ENCODE results near the gene CDH13. TPM values are rescaled to one million over a fixed set of nuclear protein-coding genes. Genes with fewer than 3 reads are reported as not detected.

The CDH13 gene
- total and polyA plus RNA-seq, 7 donors, result 6.1 to 30.7 (median 22.8) TPM

GRCh38 chr16:82715833-82716232, 89.1 kb downstream of the CDH13 start:
- Histone ChIP-seq H3K9me3 (no peaks in the 10 kb centered on the region), H3K36me3 (ENCODE audit: insufficient read depth in 1 of 2, low read depth in 1 of 2) (no peaks in the 10 kb centered on the region), H3K4me3 (peak overlapping the region; percentile 19), H3K27me3 (ENCODE audit: insufficient read depth in 3 of 3, low read length in 2 of 3) (no peaks in the 10 kb centered on the region), H3K27ac (peak overlapping the region; percentile 70), H3K4me1 (peaks cover 33% of the 10 kb centered on the region)
- intact Hi-C loops (cut with DNase I), result loop anchor here in 1 of 2 donors (5.0 kb wide), 1 partner anchor 79 kb away; no protein-coding TSS in a partner anchor
- TF ChIP-seq, protein P1, sequence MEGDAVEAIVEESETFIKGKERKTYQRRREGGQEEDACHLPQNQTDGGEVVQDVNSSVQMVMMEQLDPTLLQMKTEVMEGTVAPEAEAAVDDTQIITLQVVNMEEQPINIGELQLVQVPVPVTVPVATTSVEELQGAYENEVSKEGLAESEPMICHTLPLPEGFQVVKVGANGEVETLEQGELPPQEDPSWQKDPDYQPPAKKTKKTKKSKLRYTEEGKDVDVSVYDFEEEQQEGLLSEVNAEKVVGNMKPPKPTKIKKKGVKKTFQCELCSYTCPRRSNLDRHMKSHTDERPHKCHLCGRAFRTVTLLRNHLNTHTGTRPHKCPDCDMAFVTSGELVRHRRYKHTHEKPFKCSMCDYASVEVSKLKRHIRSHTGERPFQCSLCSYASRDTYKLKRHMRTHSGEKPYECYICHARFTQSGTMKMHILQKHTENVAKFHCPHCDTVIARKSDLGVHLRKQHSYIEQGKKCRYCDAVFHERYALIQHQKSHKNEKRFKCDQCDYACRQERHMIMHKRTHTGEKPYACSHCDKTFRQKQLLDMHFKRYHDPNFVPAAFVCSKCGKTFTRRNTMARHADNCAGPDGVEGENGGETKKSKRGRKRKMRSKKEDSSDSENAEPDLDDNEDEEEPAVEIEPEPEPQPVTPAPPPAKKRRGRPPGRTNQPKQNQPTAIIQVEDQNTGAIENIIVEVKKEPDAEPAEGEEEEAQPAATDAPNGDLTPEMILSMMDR (IDR thresholded peaks at IDR 0.05), result no peak
- ATAC-seq (peak; percentile 96 to 97 (median 96)), DNase-seq (peak; percentile 43 to 85)
- WGBS, 3 donors, result 7 to 8% (median 7%) methylated on average over 3 of the region's 3 CpGs

DNA sequence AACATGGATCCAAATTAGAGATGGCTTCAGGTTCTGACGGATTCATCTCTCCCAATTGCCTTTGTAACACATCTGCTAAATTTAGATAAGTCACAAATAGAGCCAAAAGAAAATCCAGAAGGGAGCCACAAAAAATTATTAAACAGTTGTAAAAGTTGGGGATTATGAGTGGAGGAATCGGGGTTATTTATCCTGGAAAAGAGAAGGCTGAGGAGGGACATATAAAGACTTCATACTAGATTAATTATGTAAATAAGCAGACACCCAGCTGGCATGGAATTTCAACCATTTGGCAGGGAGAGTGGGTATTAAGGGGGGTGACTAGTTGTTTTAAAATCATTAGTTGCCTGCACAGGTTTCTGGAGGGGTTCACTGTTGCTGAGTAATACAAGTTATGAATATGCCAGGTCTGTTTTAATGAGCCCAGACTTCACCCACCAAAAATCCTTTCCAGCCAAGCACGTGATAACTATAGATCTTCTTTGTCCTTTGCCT, 89.6 kb downstream of the CDH13 start:
- Histone ChIP-seq H3K27ac (peak overlapping the region; percentile 70), H3K9me3 (no peaks in the 10 kb centered on the region), H3K4me3 (peak overlapping the region; percentile 19), H3K27me3 (ENCODE audit: insufficient read depth in 3 of 3, low read length in 2 of 3) (no peaks in the 10 kb centered on the region), H3K36me3 (ENCODE audit: insufficient read depth in 1 of 2, low read depth in 1 of 2) (no peaks in the 10 kb centered on the region), H3K4me1 (peaks cover 33% of the 10 kb centered on the region)
- no peak for DNase-seq
- ATAC-seq, result peak in 2 of 4 donors; percentile 3
- TF ChIP-seq, protein P1 (IDR thresholded peaks at IDR 0.05), result no peak
- intact Hi-C loops (cut with DNase I), result loop anchor here in 1 of 2 donors (5.0 kb wide), 1 partner anchor 79 kb away; no protein-coding TSS in a partner anchor
- 35 to 48% (median 39%) methylated on average over 3 of the region's 3 CpGs for WGBS, 3 donors

- Histone ChIP-seq H3K4me3 (no peak overlapping the region), H3K27ac (no peak overlapping the region), H3K27me3 (ENCODE audit: insufficient read depth in 3 of 3, low read length in 2 of 3) (no peaks in the 10 kb centered on the region), H3K9me3 (no peaks in the 10 kb centered on the region), H3K36me3 (ENCODE audit: insufficient read depth in 1 of 2, low read depth in 1 of 2) (no peaks in the 10 kb centered on the region), H3K4me1 (peaks cover 20% of the 10 kb centered on the region)
- intact Hi-C loops (cut with DNase I), result no loop called here
- 87 to 89% (median 89%) methylated on average over 3 of the region's 3 CpGs for WGBS, 3 donors
- DNase-seq (no peak), ATAC-seq (no peak)
- TF ChIP-seq, protein P1 (IDR thresholded peaks at IDR 0.05), result no peak
Measured at GRCh38 chr16:82720414-82720813, 93.6 kb downstream of the CDH13 start.

- no peaks in the 10 kb centered on the region for H3K36me3 ChIP-seq (ENCODE audit: insufficient read depth in 1 of 2, low read depth in 1 of 2)
- no peak for DNase-seq
- 85 to 91% (median 88%) methylated on average over 2 of the region's 2 CpGs for whole genome bisulfite sequencing, 3 donors
- no peak overlapping the region for H3K4me3 ChIP-seq
- no peak overlapping the region for H3K27ac ChIP-seq
- no peak for ATAC-seq
- TF ChIP-seq, protein P1 (IDR thresholded peaks at IDR 0.05), result no peak
- intact Hi-C loops (cut with DNase I), result no loop called here
- no peaks in the 10 kb centered on the region for H3K27me3 ChIP-seq (ENCODE audit: insufficient read depth in 3 of 3, low read length in 2 of 3)
- H3K9me3 ChIP-seq, result peaks cover 12% of the 10 kb centered on the region
- H3K4me1 ChIP-seq, result peaks cover 10% of the 10 kb centered on the region
Measured at GRCh38 chr16:82726306-82726705, 99.5 kb downstream of the CDH13 start.

DNA sequence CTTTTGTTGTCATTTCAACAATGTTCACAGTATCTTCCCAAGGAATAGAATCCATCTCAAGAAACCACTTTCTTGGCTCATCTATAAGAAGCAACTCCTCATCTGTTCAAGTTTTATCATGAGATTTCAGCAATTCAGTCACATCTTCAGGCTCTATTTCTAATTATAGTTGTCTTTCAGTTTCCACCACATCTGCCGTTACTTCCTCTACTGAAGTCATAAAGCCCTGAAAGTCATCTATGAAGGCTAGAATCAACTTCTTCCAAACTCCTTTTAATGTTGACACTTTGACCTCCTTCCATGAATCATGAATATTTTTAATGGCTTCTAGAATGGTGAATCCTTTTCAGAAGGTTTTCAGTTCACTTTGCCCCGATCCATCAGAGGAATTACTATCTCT, 102.1 kb downstream of the CDH13 start:
- intact Hi-C loops (cut with DNase I), result no loop called here
- no peaks in the 10 kb centered on the region for H3K36me3 ChIP-seq (ENCODE audit: insufficient read depth in 1 of 2, low read depth in 1 of 2)
- no peak overlapping the region for H3K27ac ChIP-seq
- WGBS, 3 donors, result 87 to 92% (median 90%) methylated on average over 2 of the region's 2 CpGs
- TF ChIP-seq, protein P1 (IDR thresholded peaks at IDR 0.05), result no peak
- peaks cover 21% of the 10 kb centered on the region for H3K4me1 ChIP-seq
- DNase-seq, result no peak
- no peaks in the 10 kb centered on the region for H3K27me3 ChIP-seq (ENCODE audit: insufficient read depth in 3 of 3, low read length in 2 of 3)
- peaks cover 12% of the 10 kb centered on the region for H3K9me3 ChIP-seq
- H3K4me3 ChIP-seq, result no peak overlapping the region
- ATAC-seq, result no peak

All from psoas muscle (tissue), 8 donors.